GM18505 (cell line): Measurements from ENCODE around the gene SCN3B.

ENCODE experiments used
- ATAC-seq: cut with Tn5 transposase; IDR thresholded peaks from one replicate; pipeline ENCODE4 v1.9.1; 2021; ENCODE audit not compliant: unreplicated experiment
- POLR2A ChIP-seq: IDR thresholded peaks from 4 replicates; pipeline ENCODE4 v1.6.1; 2011; ENCODE audit warnings: borderline replicate concordance; ENCODE audit not compliant: insufficient read depth, insufficient read length; ENCODE audit errors: extremely low read depth

SCN3B gene

GRCh38 chr11:123640677-123641494 is 13.5 kb downstream of the SCN3B start:
- TF ChIP-seq POLR2A: no peak
- ATAC-seq: no peak

- no peak for ATAC-seq
These were observed 14.4 kb downstream of the SCN3B start for GRCh38 chr11:123640029-123640428.

GRCh38 chr11:123630126-123630608 is 24.3 kb downstream of the SCN3B start:
- no peak for ATAC-seq
- TF ChIP-seq POLR2A: no peak

More at GRCh38 chr11:123640029-123640428, 14.4 kb downstream of the SCN3B start:
- TF ChIP-seq POLR2A: no peak

DNA sequence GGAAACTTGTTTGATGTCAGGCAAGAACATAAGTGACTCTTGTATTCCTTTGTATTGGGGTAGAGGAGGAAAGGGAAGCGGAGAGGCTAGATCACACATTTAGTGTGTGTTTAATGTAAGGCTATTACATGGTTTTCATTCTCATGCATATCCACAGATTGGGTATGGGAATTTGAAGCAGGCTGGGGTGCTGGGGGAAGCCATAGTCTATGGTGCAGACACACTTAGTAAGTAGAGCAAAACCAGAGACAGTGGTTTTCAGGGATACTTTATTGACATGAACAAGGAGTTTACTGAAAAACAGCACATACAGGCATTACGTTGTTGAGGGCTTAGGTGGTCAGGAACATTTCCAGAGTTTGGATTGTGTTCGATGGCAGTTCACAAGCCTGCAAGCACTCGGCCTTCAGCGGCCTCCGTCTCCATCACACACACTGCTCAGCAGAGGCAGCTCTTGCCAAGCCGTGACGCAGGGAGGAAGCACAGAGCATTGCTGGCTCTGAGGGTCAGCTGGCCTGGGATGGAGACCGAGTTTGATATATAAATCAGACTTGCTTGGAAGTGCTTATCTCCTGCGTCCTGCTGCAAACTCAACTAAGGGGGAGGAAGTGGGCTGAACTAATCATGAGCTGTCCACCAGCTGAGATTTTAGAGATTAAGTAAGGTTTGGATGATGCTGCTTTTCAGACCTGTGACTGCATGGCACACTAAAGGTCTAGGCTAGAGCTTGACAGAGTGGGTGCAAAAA is 25.3 kb downstream of the SCN3B start:
- ATAC-seq: no peak
- no peak for TF ChIP-seq POLR2A

DNA sequence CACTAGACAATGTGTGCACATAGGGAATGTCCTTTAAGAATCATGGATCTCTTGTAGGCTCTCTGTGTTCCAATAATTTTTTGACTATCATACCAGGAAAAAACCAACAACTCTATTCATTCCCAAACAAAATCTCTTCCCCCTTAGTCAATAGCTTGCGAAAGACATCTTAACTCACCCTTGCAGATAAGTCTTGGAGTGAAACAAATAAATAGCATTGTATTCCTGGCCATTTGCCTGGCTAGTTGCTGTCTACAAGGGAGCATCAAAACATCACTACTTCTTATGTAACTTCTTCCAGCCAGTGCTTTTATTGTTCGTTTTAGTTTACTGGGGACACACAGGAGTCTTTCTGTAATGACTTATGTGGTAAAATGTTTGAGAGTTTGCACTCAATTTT is 29.4 kb downstream of the SCN3B start:
- no peak for TF ChIP-seq POLR2A
- ATAC-seq: no peak

DNA sequence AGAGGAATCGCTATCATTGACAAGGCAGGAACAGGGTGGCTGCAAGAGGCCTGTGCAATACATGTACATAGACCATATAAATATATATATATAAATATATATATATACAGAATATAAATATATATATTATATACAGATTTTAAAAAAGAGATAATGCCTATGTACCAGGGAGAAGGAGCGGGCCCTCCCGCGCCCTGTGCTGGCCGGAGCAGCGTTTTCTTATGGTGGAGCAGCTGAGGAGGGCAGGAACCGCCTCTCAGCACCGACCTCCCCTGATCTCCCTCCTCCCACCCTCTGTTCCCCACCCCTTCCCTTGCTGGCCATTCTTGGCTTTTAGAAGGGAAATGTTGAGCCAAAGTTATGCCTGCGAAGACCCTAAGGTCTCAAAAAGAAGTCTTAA is 31.8 kb downstream of the SCN3B start:
- no peak for ATAC-seq

GRCh38 chr11:123616505-123617198 is 37.8 kb downstream of the SCN3B start:
- no peak for TF ChIP-seq POLR2A
- no peak for ATAC-seq

More for the DNA sequence above, 31.8 kb downstream of the SCN3B start:
- TF ChIP-seq POLR2A: no peak

- ATAC-seq: no peak
These were observed 42.7 kb downstream of the SCN3B start for GRCh38 chr11:123611698-123612097.

DNA sequence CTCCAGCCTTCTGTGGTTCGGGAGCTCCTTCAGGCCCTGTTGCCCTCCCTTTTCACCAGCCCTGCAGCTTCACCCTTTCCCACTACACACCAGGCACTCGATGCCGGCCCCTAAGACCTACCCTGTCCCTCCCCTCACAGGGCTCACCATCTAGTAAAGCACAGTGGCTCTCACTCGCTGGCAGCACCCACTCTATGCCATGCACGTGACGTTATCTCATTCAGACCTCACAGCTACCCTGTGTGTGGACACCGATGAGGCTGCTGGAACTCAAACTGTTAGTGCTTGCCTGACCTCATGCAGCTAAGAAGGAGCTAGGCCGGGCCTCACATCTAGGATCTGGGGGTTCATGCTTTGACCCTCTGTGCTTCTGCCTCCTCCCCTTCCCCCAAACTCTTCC is 45.5 kb downstream of the SCN3B start:
- no peak for TF ChIP-seq POLR2A
- ATAC-seq: no peak

More at GRCh38 chr11:123611698-123612097, 42.7 kb downstream of the SCN3B start:
- TF ChIP-seq POLR2A: no peak

- ATAC-seq: no peak
- no peak for TF ChIP-seq POLR2A
These were observed 46.1 kb downstream of the SCN3B start for GRCh38 chr11:123608371-123608770.

DNA sequence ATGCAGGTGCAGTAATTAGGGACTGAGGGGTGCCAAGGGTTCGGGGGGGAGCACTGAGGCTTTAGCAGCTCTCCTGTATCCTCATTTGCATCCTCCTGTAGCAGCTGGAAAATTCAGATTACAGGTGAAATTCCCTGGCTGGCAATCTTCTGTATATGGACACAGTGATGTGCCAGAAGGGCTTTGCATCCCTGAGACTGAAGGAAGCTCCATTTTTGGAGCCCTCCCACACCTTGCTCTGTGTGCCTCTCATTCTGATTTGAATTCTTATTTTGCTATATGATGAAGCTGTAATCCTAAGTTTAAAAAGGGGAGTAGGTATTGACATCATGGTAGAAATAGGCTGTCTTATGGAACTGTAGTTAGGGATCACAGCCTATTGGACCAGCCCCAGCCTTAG is 46.6 kb downstream of the SCN3B start:
- no peak for TF ChIP-seq POLR2A
- no peak for ATAC-seq

- ATAC-seq: no peak
- no peak for TF ChIP-seq POLR2A
These were observed 50.8 kb downstream of the SCN3B start for GRCh38 chr11:123603666-123604065.

DNA sequence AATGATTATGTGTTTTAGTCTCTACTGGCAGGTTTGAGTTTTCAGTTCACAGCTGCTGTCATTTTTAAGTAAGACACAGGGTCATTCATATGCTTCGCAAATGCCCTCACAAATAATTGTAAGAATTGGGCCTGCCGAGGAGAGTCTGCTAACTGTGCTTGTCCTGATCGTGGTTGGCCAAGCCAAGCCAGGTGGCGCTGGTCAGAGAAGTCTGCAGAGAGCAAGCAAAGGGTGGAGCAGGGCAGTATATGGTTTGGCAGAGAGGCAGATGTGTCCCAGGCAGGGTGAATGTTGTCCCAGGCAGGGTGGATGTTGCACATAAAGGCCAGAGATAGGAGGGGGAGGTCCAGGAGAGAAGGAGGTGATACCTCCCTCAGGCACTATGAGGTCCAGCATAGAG is 52.7 kb downstream of the SCN3B start:
- ATAC-seq: no peak
- no peak for TF ChIP-seq POLR2A
